ENCODE measurements around the gene NUDT1. TPM values are rescaled to one million over a fixed set of nuclear protein-coding genes. Genes with fewer than 3 reads are reported as not detected.

The NUDT1 gene
- total RNA-seq, 4 donors from 2014 or later: 4.3 to 15.9 (median 10.6) TPM

DNA sequence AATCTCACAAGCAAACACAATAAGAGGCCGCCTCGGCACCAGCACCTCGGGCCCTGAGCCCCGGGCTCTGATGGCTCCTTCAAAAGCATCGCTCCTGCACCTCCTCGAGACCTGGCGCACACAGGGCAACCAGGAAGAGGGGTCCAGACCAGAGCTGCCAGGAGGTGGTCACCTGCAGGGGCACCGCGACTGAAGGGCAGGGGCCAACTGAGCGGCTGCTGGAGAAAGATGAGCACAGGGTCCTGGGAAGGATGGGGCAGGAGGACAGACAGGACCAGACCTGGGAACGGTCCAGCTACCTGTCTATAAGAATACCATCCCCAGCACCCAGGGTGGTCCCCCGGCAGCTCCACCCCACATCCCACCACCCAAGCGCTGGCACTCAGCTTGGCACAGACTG lies 30.1 kb upstream of the NUDT1 start:
- no peak for ATAC-seq
- TF ChIP-seq POLR2A (IDR thresholded peaks at IDR 0.05) (no peak), EP300 (IDR thresholded peaks at IDR 0.05) (no peak), POLR2AphosphoS5 (IDR thresholded peaks at IDR 0.05) (no peak), CTCF (IDR thresholded peaks at IDR 0.05) (no peak)
- H3K9me3 ChIP-seq: no peaks in the 10 kb centered on the region
- H3K4me1 ChIP-seq: peaks cover 0 to 9% (median 4%) of the 10 kb centered on the region in 3 donors
- peaks cover 0 to 85% of the 10 kb centered on the region in 2 donors for H3K36me3 ChIP-seq
- no peak overlapping the region for H3K4me3 ChIP-seq
- H3K27ac ChIP-seq: no peak overlapping the region
- no peaks in the 10 kb centered on the region for H3K27me3 ChIP-seq
- 88 to 100% methylated on average over 3 to 7 of the region's 13 CpGs for WGBS, 2 donors (ENCODE audit: low coverage in 1 of 2)

- H3K27me3 ChIP-seq: no peaks in the 10 kb centered on the region
- peaks cover 0 to 9% (median 4%) of the 10 kb centered on the region in 3 donors for H3K4me1 ChIP-seq
- TF ChIP-seq CTCF (IDR thresholded peaks at IDR 0.05) (no peak), POLR2AphosphoS5 (IDR thresholded peaks at IDR 0.05) (no peak), EP300 (IDR thresholded peaks at IDR 0.05) (no peak), POLR2A (IDR thresholded peaks at IDR 0.05) (no peak)
- H3K27ac ChIP-seq: no peak overlapping the region
- peaks cover 0 to 85% of the 10 kb centered on the region in 2 donors for H3K36me3 ChIP-seq
- 97 to 100% methylated on average over 2 to 4 of the region's 10 CpGs for WGBS, 2 donors (ENCODE audit: low coverage in 1 of 2)
- no peak for ATAC-seq
- H3K9me3 ChIP-seq: no peaks in the 10 kb centered on the region
- H3K4me3 ChIP-seq: no peak overlapping the region
These were observed 29.1 kb upstream of the NUDT1 start for GRCh38 chr7:2212906-2213305.

DNA sequence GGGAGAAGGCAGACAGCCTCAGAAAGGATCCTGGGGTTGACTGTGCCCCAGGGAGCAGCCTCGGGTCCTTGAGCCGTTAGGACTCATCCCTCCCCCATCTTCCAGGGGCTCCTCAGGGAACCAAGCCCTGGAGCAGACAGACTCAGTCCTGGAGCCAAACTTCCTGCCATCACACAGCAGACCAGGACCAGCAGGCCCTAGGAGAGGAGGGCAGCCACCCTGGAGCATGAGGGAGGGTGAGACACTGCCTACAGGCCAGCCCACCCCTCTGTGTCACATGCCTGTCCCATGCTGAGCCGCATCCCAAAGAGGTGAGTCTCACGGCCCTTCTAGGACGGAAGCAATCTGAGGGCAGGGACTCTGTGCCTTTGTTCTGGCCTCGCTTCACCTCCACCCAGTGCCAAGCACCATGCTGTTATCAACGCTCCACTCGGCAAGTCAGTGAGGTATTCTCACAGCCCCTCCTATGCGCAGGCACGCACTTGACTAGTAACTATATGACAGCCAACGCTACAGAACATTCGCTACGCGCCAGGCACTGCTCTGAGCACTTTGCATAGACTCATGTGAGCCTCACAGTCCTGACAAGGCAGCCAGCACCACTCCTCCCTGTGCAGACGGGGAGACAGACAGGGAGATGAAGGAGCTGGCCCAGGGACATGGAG lies 28.3 kb upstream of the NUDT1 start:
- no peak overlapping the region for H3K4me3 ChIP-seq
- TF ChIP-seq CTCF (IDR thresholded peaks at IDR 0.05): no peak
- ATAC-seq: no peak
- peaks cover 0 to 85% of the 10 kb centered on the region in 2 donors for H3K36me3 ChIP-seq
- no peaks in the 10 kb centered on the region for H3K9me3 ChIP-seq
- H3K4me1 ChIP-seq: peaks cover 0 to 9% (median 4%) of the 10 kb centered on the region in 3 donors
- H3K27ac ChIP-seq: no peak overlapping the region
- no peaks in the 10 kb centered on the region for H3K27me3 ChIP-seq
- 40 to 80% methylated on average over 1 to 3 of the region's 15 CpGs for WGBS, 2 donors (ENCODE audit: low coverage in 1 of 2)

DNA sequence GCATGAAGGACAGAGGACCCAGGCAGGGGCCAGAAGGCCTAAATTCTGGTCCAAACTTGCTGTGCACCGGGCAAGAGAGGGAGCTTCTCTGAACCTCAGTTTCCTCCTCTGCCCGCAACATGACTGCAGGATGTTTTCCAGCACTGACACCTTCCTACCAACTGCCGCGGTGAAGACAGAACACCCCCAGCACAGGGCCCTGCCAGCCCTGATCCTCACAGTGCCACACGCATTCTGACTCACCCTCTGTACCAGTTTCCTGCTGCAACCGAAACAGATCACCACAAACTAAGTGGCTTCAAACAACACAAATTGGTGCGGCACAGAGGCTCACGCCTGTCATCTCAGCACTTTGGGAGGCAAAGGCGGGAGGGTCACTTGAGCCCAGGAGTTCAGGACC lies 27.4 kb upstream of the NUDT1 start:
- Histone ChIP-seq H3K4me3 (no peak overlapping the region), H3K4me1 (peaks cover 0 to 3% (median 0%) of the 10 kb centered on the region in 3 donors), H3K27me3 (no peaks in the 10 kb centered on the region), H3K27ac (no peak overlapping the region), H3K36me3 (peaks cover 0 to 93% of the 10 kb centered on the region in 2 donors), H3K9me3 (no peaks in the 10 kb centered on the region)
- no peak for TF ChIP-seq POLR2AphosphoS5 (IDR thresholded peaks at IDR 0.05)
- TF ChIP-seq CTCF (IDR thresholded peaks at IDR 0.05): no peak
- TF ChIP-seq EP300 (IDR thresholded peaks at IDR 0.05): no peak
- no peak for TF ChIP-seq POLR2A (IDR thresholded peaks at IDR 0.05)
- WGBS, 2 donors (ENCODE audit: low coverage in 1 of 2): 100% methylated on average over 1 of the region's 9 CpGs; no CpG with 5 or more reads in 1 of the 2 donors
- ATAC-seq: no peak

DNA sequence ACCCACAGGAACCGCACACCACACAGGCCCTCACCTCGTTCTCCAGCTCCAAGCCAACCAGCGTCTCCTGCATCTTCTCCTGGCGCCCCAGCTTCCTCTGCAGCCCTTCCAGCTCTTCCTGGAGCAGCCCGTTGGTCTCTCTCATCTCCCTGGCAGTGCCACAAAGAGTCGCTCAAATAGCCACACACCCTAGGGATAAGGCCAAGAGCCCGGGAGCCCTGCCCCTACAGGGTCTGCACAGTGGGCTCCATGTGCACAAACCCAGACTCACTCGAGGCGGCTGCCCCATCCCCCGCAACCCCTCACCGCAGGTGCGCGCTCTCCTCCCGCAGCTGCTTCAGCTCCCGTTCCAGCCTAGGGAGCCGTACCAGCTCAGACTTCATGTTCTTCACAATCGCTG lies 26.2 kb upstream of the NUDT1 start:
- H3K4me1 ChIP-seq: no peaks in the 10 kb centered on the region
- WGBS, 2 donors (ENCODE audit: low coverage in 1 of 2): 74 to 100% methylated on average over 1 to 4 of the region's 17 CpGs
- no peak overlapping the region for H3K27ac ChIP-seq
- no peaks in the 10 kb centered on the region for H3K9me3 ChIP-seq
- no peak for ATAC-seq
- peaks cover 0 to 100% of the 10 kb centered on the region in 2 donors for H3K36me3 ChIP-seq
- H3K4me3 ChIP-seq: no peak overlapping the region
- TF ChIP-seq POLR2AphosphoS5 (IDR thresholded peaks at IDR 0.05) (no peak), EP300 (IDR thresholded peaks at IDR 0.05) (no peak), CTCF (IDR thresholded peaks at IDR 0.05) (no peak), POLR2A (IDR thresholded peaks at IDR 0.05) (no peak)
- H3K27me3 ChIP-seq: no peaks in the 10 kb centered on the region

Data from gastroesophageal sphincter (tissue), 4 donors.